Measurements from ENCODE around the gene TTC39A.

DNA sequence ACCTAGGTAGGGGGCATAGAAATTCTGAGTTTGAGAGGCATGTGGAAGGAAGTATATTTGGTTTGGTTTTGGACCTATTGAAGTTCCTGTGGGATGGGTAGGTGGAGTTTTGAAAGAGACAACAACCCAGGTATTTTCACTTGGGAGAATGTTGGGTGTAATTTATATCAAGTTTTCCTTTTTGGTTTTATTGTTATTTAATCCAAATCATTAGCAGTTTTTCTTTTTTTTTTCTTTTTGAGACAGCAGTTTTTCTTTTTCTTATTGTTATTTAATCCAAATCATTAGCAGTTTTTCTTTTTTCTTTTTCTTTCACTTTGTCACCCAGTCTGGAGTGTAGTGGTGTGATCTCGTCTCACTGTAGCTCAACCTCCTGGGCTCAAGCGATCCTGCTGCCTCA, 64.2 kb downstream of the TTC39A start:
- TF ChIP-seq, protein P1, sequence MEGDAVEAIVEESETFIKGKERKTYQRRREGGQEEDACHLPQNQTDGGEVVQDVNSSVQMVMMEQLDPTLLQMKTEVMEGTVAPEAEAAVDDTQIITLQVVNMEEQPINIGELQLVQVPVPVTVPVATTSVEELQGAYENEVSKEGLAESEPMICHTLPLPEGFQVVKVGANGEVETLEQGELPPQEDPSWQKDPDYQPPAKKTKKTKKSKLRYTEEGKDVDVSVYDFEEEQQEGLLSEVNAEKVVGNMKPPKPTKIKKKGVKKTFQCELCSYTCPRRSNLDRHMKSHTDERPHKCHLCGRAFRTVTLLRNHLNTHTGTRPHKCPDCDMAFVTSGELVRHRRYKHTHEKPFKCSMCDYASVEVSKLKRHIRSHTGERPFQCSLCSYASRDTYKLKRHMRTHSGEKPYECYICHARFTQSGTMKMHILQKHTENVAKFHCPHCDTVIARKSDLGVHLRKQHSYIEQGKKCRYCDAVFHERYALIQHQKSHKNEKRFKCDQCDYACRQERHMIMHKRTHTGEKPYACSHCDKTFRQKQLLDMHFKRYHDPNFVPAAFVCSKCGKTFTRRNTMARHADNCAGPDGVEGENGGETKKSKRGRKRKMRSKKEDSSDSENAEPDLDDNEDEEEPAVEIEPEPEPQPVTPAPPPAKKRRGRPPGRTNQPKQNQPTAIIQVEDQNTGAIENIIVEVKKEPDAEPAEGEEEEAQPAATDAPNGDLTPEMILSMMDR (conservative IDR thresholded peaks at IDR 0.05; ENCODE audit: low read length), result no peak
- TF ChIP-seq EZH2phosphoT487 (IDR thresholded peaks at IDR 0.05; ENCODE audit: borderline replicate concordance), result no peak
